GM19452 (cell line): ENCODE data around the gene ESRRG.
"Not testable (repeated sequence)": the region's sequence is repeated elsewhere in the genome, so short reads cannot be mapped to it uniquely, and the experiment has no call there.

Experiments
- ATAC-seq: cut with Tn5 transposase; IDR thresholded peaks from one replicate; pipeline ENCODE4 v1.9.1; 2021; ENCODE audit not compliant: unreplicated experiment

ESRRG gene

GRCh38 chr1:216705676-216706075 is 17.6 kb downstream of the ESRRG start:
- no peak for ATAC-seq

- ATAC-seq: not testable (repeated sequence)
These were observed 19.2 kb downstream of the ESRRG start for GRCh38 chr1:216704065-216704464.

- ATAC-seq: no peak
These were observed 21.1 kb downstream of the ESRRG start for GRCh38 chr1:216702170-216702569.

- ATAC-seq: no peak
These were observed 22.4 kb downstream of the ESRRG start for GRCh38 chr1:216700779-216701178.

GRCh38 chr1:216691710-216692109 is 31.5 kb downstream of the ESRRG start:
- no peak for ATAC-seq

- no peak for ATAC-seq
These were observed 32.6 kb downstream of the ESRRG start for GRCh38 chr1:216690603-216691002.

GRCh38 chr1:216688127-216688657 is 35.0 kb downstream of the ESRRG start:
- no peak for ATAC-seq

GRCh38 chr1:216686860-216687766 is 36.1 kb downstream of the ESRRG start:
- no peak for ATAC-seq

GRCh38 chr1:216682752-216683151 is 40.5 kb downstream of the ESRRG start:
- ATAC-seq: no peak

- ATAC-seq: no peak
These were observed 44.1 kb downstream of the ESRRG start for GRCh38 chr1:216679108-216679507.

GRCh38 chr1:216670118-216670883 is 52.9 kb downstream of the ESRRG start:
- no peak for ATAC-seq

- ATAC-seq: no peak
These were observed 56.8 kb downstream of the ESRRG start for GRCh38 chr1:216666441-216666840.

- ATAC-seq: no peak
These were observed 57.4 kb downstream of the ESRRG start for GRCh38 chr1:216665856-216666255.

GRCh38 chr1:216665406-216665805 is 57.8 kb downstream of the ESRRG start:
- ATAC-seq: no peak

GRCh38 chr1:216662681-216663080 is 60.5 kb downstream of the ESRRG start:
- no peak for ATAC-seq

- no peak for ATAC-seq
These were observed 62.7 kb downstream of the ESRRG start for GRCh38 chr1:216660561-216660960.

- no peak for ATAC-seq
These were observed 70.2 kb downstream of the ESRRG start for GRCh38 chr1:216653001-216653400.

- ATAC-seq: no peak
These were observed 71.3 kb downstream of the ESRRG start for GRCh38 chr1:216651826-216652418.

GRCh38 chr1:216643176-216643575 is 80.1 kb downstream of the ESRRG start:
- ATAC-seq: no peak

- ATAC-seq: no peak
These were observed 81.4 kb downstream of the ESRRG start for GRCh38 chr1:216641669-216642460.

GRCh38 chr1:216640100-216640499 is 83.1 kb downstream of the ESRRG start:
- ATAC-seq: no peak
